Tibial nerve (tissue), 4 donors: ENCODE results near the gene INPP5K. TPM values are rescaled to one million over a fixed set of nuclear protein-coding genes. Genes with fewer than 3 reads are reported as not detected.

Source experiments
- DNase-seq, 2 donors: peaks; one replicate each; pipeline ENCODE4 v3.0.0-alpha.2; 2019; ENCODE audit warnings: low spot score in 2 of 2
- H3K27ac ChIP-seq, 4 donors: fragments of 200-600 bp; sonication (generic) in 3 of 4; one replicate each; pipeline ENCODE4 v1.5.1; 2017 to 2019; ENCODE audit warnings: mild to moderate bottlenecking in 1 of 4
- H3K27me3 ChIP-seq, 2 donors: fragments of 200-600 bp; sonication (generic) in 1 of 2; one replicate each; pipeline versions ENCODE4 v1.5.1 to v1.6.0; 2017 to 2019
- H3K36me3 ChIP-seq, 3 donors: fragments of 200-600 bp; sonication (generic); one replicate each; pipeline ENCODE4 v1.5.1; 2018 to 2019
- H3K4me1 ChIP-seq, 4 donors: fragments of 200-600 bp; sonication (generic) in 3 of 4; one replicate each; pipeline ENCODE4 v1.5.1; 2017 to 2019
- H3K4me3 ChIP-seq, 4 donors: fragments of 200-600 bp; sonication (generic) in 3 of 4; one replicate each; pipeline ENCODE4 v1.5.1; 2017 to 2019; ENCODE audit warnings: mild to moderate bottlenecking in 1 of 4, moderate library complexity in 1 of 4
- H3K9me3 ChIP-seq, 4 donors: fragments of 200-600 bp; sonication (generic) in 3 of 4; one replicate each; pipeline ENCODE4 v1.5.1; 2017 to 2019
- EP300 ChIP-seq, 2 donors: sonication (generic); formaldehyde crosslinking; IDR thresholded peaks; one replicate each; pipeline ENCODE4 v1.6.1; 2017; ENCODE audit warnings: antibody characterized with exemption in 2 of 2, mild to moderate bottlenecking in 1 of 2
- POLR2A ChIP-seq, 2 donors: fragments of 450-650 bp; IDR thresholded peaks; one replicate each; pipeline ENCODE4 v1.6.1; 2017; ENCODE audit warnings: antibody characterized with exemption in 2 of 2, mild to moderate bottlenecking in 2 of 2, moderate library complexity in 2 of 2
- WGBS, 2 donors: methylation state at CpG; one replicate each; pipeline ENCODE4 v1.1.5; 2018; 5-methylcytosine and 5-hydroxymethylcytosine counted together
- total RNA-seq, 4 donors: library from RNA; depleted of rRNA; stranded (reverse); fragments of >200 nt; gene quantifications; one replicate each; pipeline ENCODE4 v1.1.0, GENCODE V29; 2016
- TF ChIP-seq, protein P1 (sequence below), 5 experiments: fragments of 200-600 bp in 3 of 5; fragments of 450-650 bp in 2 of 5; sonication (generic) in 3 of 5; IDR thresholded peaks; one replicate each; pipeline ENCODE4 v1.5.1; 2016 to 2019; ENCODE audit warnings: antibody characterized with exemption in 5 of 5, mild to moderate bottlenecking in 3 of 5, moderate library complexity in 2 of 5

Gene INPP5K
- total RNA-seq, 4 donors from 2014 or later, result 67.9 to 110 (median 95.2) TPM

DNA sequence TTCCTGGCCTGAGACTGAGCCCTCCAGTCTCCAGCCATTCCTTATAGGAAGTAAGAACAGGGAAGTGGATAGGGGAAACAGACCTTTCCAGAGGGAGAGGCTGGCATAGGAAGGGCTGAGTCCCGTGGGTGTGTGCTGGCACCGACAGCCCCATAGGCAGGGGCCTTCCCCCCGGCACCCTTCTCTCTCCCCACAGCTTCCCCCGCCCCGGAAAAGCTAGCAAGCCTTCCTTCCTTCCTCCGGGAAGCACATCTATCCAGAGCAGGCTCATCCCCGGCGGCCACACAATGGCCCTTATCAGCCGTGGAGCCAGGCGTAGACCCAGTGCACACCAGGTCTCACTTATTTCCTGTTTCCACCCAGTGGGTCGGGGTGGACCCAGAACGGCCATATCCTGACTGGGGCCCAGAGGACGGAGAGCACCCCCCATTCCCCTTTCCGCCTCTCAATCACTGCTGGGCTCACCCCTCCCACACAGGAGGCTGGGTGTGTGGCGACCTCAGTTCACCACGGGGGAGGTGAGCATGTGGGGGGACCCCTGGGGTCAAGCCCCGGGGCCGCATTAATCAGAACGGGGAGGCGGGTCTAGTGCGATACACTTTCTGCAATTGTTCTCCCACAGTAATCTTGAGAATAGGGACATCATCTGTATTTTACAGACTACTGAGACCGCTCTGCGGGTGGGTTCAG is 23.0 kb downstream of the INPP5K start:
- no peaks in the 10 kb centered on the region for H3K9me3 ChIP-seq
- H3K27ac ChIP-seq, result peak overlapping the region; percentile 93 to 99 (median 97)
- peaks cover 0 to 75% (median 50%) of the 10 kb centered on the region in 4 donors for H3K4me1 ChIP-seq
- TF ChIP-seq POLR2A (IDR thresholded peaks at IDR 0.05) (no peak), EP300 (IDR thresholded peaks at IDR 0.05) (no peak)
- TF ChIP-seq, protein P1, sequence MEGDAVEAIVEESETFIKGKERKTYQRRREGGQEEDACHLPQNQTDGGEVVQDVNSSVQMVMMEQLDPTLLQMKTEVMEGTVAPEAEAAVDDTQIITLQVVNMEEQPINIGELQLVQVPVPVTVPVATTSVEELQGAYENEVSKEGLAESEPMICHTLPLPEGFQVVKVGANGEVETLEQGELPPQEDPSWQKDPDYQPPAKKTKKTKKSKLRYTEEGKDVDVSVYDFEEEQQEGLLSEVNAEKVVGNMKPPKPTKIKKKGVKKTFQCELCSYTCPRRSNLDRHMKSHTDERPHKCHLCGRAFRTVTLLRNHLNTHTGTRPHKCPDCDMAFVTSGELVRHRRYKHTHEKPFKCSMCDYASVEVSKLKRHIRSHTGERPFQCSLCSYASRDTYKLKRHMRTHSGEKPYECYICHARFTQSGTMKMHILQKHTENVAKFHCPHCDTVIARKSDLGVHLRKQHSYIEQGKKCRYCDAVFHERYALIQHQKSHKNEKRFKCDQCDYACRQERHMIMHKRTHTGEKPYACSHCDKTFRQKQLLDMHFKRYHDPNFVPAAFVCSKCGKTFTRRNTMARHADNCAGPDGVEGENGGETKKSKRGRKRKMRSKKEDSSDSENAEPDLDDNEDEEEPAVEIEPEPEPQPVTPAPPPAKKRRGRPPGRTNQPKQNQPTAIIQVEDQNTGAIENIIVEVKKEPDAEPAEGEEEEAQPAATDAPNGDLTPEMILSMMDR (IDR thresholded peaks at IDR 0.05), result no peak
- H3K4me3 ChIP-seq, result peak overlapping the region in 1 of 4 donors; percentile 83
- H3K27me3 ChIP-seq, result no peaks in the 10 kb centered on the region
- WGBS, 2 donors, result 34 to 35% methylated on average over 12 to 23 of the region's 23 CpGs
- DNase-seq, result no peak
- H3K36me3 ChIP-seq, result peaks cover 0 to 40% (median 0%) of the 10 kb centered on the region in 3 donors

DNA sequence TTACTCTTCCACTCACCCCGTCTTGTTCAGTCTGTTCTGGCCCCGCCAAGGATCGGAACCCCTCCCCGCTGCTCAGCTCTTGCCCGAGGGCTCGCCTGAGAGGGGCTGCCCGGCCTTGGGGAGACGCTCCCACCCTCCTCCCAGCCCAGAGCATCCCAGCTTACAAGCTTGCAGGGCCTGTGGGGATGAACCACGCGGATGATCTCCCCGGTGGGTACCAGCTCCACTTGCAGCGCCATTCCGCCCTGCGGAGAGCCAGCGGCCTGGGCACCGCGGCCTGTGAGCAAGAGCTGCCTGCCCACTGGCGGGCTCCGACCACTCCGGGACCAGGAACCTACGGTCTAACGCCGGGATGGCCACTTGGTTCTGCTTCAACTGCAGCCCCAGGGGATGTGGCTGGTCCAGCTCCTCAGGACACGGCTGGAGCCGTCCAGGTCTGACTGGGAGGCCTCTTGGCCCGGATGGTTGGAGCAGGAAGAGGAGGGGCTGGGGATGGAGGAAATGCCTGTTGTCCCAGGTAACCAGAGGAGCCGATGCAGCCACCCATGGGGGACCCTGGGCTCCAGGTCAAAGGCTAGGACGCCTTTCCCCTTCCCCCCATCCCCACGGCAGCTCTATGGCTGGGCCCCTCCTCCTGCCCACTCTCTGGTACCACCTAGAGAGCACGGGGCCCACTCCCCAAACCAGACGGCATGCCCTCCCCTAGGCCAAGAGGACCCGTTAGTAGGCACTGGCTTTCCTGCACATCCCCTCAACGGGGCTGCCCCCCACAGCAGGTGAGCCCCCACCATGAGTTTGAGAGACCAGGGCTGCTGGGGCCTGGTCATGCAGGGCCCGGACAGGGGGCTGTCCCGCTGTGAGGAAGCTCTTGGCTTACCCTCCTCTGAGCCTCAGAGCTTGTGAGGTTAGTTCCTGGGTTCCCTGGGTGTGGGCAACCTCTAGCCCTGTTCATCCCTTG is 23.9 kb downstream of the INPP5K start, which contains the start of gene MYO1C:
MYO1C (minus strand) TSS at position 438 of the 958 bp plus-strand sequence; CDS start at position 239, 199 bp downstream.
- Histone ChIP-seq H3K36me3 (peaks cover 0 to 31% (median 0%) of the 10 kb centered on the region in 3 donors), H3K27ac (peak within 1 kb of the TSS; percentile 93 to 99 (median 97)), H3K27me3 (no peaks in the 10 kb centered on the region), H3K9me3 (no peaks in the 10 kb centered on the region), H3K4me3 (peak within 1 kb of the TSS; percentile 54 to 83 (median 70)), H3K4me1 (peaks cover 0 to 80% (median 55%) of the 10 kb centered on the region in 4 donors)
- 58 to 63% methylated on average over 16 to 29 of the region's 35 CpGs for WGBS, 2 donors
- TF ChIP-seq POLR2A (IDR thresholded peaks at IDR 0.05), result no peak
- TF ChIP-seq, protein P1 (IDR thresholded peaks at IDR 0.05), result no peak
- no peak for TF ChIP-seq EP300 (IDR thresholded peaks at IDR 0.05)
- DNase-seq, result no peak

DNA sequence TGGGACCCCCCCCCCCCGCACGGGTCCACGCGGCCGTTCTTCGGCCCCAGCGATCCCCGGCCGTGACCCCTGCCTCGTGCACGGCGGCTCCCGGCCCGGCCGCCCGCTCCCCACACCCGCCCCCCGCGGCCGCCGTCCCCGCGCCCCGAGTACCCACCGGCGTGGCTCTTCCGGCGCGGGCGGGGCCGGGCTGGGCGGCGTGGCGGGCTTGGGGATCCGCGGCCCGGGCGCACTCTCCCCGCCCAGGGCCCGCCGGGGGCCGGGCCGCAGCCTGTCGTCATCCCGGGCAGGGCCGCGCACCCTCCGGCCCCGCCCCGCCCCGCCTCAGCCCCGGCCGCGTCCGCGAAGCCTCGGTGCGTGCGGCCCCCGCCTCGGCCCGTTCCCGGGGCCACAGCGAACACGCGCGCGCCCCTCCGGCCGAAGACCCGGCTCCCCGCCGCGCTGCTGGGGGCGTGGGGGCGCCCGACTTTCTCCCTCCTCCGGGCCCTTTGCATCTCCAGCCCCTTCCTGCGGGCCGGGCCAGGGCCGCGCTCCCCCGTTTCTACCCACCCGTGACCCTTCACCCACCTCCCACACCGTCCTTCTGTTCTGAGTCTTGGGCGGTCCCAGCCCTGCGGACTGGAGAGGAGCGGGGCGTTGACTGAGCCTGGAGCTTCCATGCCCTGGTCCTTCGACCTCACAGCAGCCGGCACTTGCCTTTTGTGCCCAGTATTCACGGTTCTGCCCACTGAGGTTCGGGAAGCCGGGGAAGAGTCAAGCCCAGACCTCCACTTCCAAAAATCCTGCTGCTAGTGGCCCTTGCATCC is 24.8 kb downstream of the INPP5K start:
- Histone ChIP-seq H3K36me3 (peaks cover 0 to 22% (median 0%) of the 10 kb centered on the region in 3 donors), H3K27me3 (no peaks in the 10 kb centered on the region), H3K4me3 (peak overlapping the region; percentile 78 to 87 (median 81)), H3K27ac (peak overlapping the region; percentile 95 to 99 (median 98)), H3K4me1 (peaks cover 0 to 88% (median 61%) of the 10 kb centered on the region in 4 donors), H3K9me3 (no peaks in the 10 kb centered on the region)
- no peak for DNase-seq
- WGBS, 2 donors, result 0 to 4% methylated on average over 26 to 33 of the region's 94 CpGs
- peak in 1 of 2 donors; percentile 58 for TF ChIP-seq EP300 (IDR thresholded peaks at IDR 0.05)
- peak; percentile 31 to 43 for TF ChIP-seq POLR2A (IDR thresholded peaks at IDR 0.05)
- TF ChIP-seq, protein P1 (IDR thresholded peaks at IDR 0.05), result no peak

- Histone ChIP-seq H3K9me3 (no peaks in the 10 kb centered on the region), H3K4me3 (peak overlapping the region; percentile 78 to 87 (median 81)), H3K27ac (peak overlapping the region; percentile 95 to 99 (median 98)), H3K4me1 (peaks cover 0 to 88% (median 63%) of the 10 kb centered on the region in 4 donors), H3K36me3 (peaks cover 0 to 14% (median 0%) of the 10 kb centered on the region in 3 donors), H3K27me3 (no peaks in the 10 kb centered on the region)
- TF ChIP-seq POLR2A (IDR thresholded peaks at IDR 0.05) (peak; percentile 33 to 60), EP300 (IDR thresholded peaks at IDR 0.05) (peak in 1 of 2 donors; percentile 84)
- TF ChIP-seq, protein P1 (IDR thresholded peaks at IDR 0.05), result no peak
- DNase-seq, result no peak
- WGBS, 2 donors, result 2 to 4% methylated on average over 28 to 32 of the region's 52 CpGs
These were observed 25.6 kb downstream of the INPP5K start for GRCh38 chr17:1490643-1491442.
